HG02884 (cell line): ENCODE measurements around the gene MTHFD2.
"Not testable (repeated sequence)": the region's sequence is repeated elsewhere in the genome, so short reads cannot be mapped to it uniquely, and the experiment has no call there.

ENCODE experiments used
- ATAC-seq: cut with Tn5 transposase; IDR thresholded peaks from one replicate; pipeline ENCODE4 v1.9.1; 2021; ENCODE audit warnings: mild to moderate bottlenecking, moderate library complexity; ENCODE audit not compliant: unreplicated experiment

Gene MTHFD2

GRCh38 chr2:74227646-74228045 lies 29.2 kb downstream of the MTHFD2 start:
- ATAC-seq, result no peak

GRCh38 chr2:74228772-74229171 lies 30.4 kb downstream of the MTHFD2 start:
- ATAC-seq, result no peak

- ATAC-seq, result not testable (repeated sequence)
Measured at GRCh38 chr2:74229865-74230264, 31.4 kb downstream of the MTHFD2 start.

- ATAC-seq, result no peak
Measured at GRCh38 chr2:74232426-74232825, 34.0 kb downstream of the MTHFD2 start.

- no peak for ATAC-seq
Measured at GRCh38 chr2:74233648-74234047, 35.2 kb downstream of the MTHFD2 start.

GRCh38 chr2:74235041-74235440 lies 36.6 kb downstream of the MTHFD2 start:
- ATAC-seq, result no peak

- no peak for ATAC-seq
Measured at GRCh38 chr2:74238879-74239278, 40.5 kb downstream of the MTHFD2 start.

- ATAC-seq, result no peak
Measured at GRCh38 chr2:74239346-74239745, 40.9 kb downstream of the MTHFD2 start.

- no peak for ATAC-seq
Measured at GRCh38 chr2:74242354-74243071, 44.1 kb downstream of the MTHFD2 start.

- ATAC-seq, result no peak
Measured at GRCh38 chr2:74244286-74244685, 45.9 kb downstream of the MTHFD2 start.

- ATAC-seq, result no peak
Measured at GRCh38 chr2:74246496-74247195, 48.2 kb downstream of the MTHFD2 start.

GRCh38 chr2:74249406-74250122 lies 51.1 kb downstream of the MTHFD2 start:
- ATAC-seq, result no peak

GRCh38 chr2:74250189-74250631 lies 51.8 kb downstream of the MTHFD2 start:
- ATAC-seq, result no peak

GRCh38 chr2:74252036-74252435 lies 53.6 kb downstream of the MTHFD2 start:
- ATAC-seq, result no peak

- ATAC-seq, result no peak
Measured at GRCh38 chr2:74252862-74253261, 54.4 kb downstream of the MTHFD2 start.

- no peak for ATAC-seq
Measured at GRCh38 chr2:74253306-74253970, 55.0 kb downstream of the MTHFD2 start.

GRCh38 chr2:74253971-74254310 lies 55.5 kb downstream of the MTHFD2 start:
- ATAC-seq, result no peak

- no peak for ATAC-seq
Measured at GRCh38 chr2:74255660-74256213, 57.3 kb downstream of the MTHFD2 start.

GRCh38 chr2:74259191-74259590 lies 60.8 kb downstream of the MTHFD2 start:
- no peak for ATAC-seq

GRCh38 chr2:74259733-74260132 lies 61.3 kb downstream of the MTHFD2 start:
- ATAC-seq, result no peak

GRCh38 chr2:74260495-74260894 lies 62.1 kb downstream of the MTHFD2 start:
- ATAC-seq, result no peak
